HEK293 (cell line): ENCODE results near the gene PRAC1.
A peak's percentile ranks its signal among the peaks of the same experiment; 100 is the strongest.

ENCODE experiments used
- CTCF ChIA-PET: fragments of 350-600 bp; formaldehyde crosslinking; extraction: SDS; loops from one replicate; lab custom pipeline; 2021; ENCODE audit warnings: antibody characterized with exemption; lab: Yijun Ruan, JAX
- POLR2A ChIA-PET: fragments of 300-600 bp; formaldehyde crosslinking; extraction: SDS; loops from one replicate; lab custom pipeline; 2020; ENCODE audit warnings: antibody characterized with exemption, inconsistent platforms; lab: Yijun Ruan, JAX
- H3K27ac ChIP-seq: fragments of 200-500 bp; sonication (Bioruptor generic); 2 replicates; pipeline ENCODE4 v1.5.1; 2014; ENCODE audit warnings: low read depth, low read length, control low read depth, inconsistent platforms; ENCODE audit errors: extremely low read depth
- H3K36me3 ChIP-seq, 2 experiments: fragments of 200-500 bp in 1 of 2; sonication (Bioruptor generic) in 1 of 2; 1 replicate in 1 of 2; 2 replicates in 1 of 2; pipeline ENCODE4 v1.5.1; 2014 to 2017; ENCODE audit warnings: inconsistent platforms in 2 of 2, low read length in 2 of 2; ENCODE audit not compliant: control insufficient read depth in 2 of 2, insufficient read depth in 1 of 2
- H3K4me1 ChIP-seq: fragments of 200-500 bp; sonication (Bioruptor generic); 2 replicates; pipeline ENCODE4 v1.5.1; 2014; ENCODE audit warnings: mild to moderate bottlenecking, low read length, inconsistent platforms; ENCODE audit not compliant: control insufficient read depth, insufficient read depth
- H3K4me3 ChIP-seq: 2 replicates; pipeline ENCODE4 v1.5.1; 2011; ENCODE audit warnings: low read depth, mild to moderate bottlenecking, control low read depth, low read length, moderate library complexity
- H3K9me3 ChIP-seq: fragments of 200-500 bp; sonication (Bioruptor generic); 2 replicates; pipeline ENCODE4 v1.5.1; 2014; ENCODE audit warnings: low read depth, low read length, inconsistent platforms; ENCODE audit not compliant: control insufficient read depth, insufficient read depth
- BCL11A ChIP-seq: fragments of 450-650 bp; formaldehyde crosslinking; IDR thresholded peaks from 2 replicates; pipeline ENCODE4 v1.5.1; 2016; ENCODE audit warnings: low read depth, missing biosample characterization, missing genetic modification characterization
- CTCF ChIP-seq: fragments of 450-650 bp; formaldehyde crosslinking; IDR thresholded peaks from 2 replicates; pipeline ENCODE4 v1.5.1; 2016; ENCODE audit warnings: missing biosample characterization, missing genetic modification characterization
- GLI4 ChIP-seq: fragments of 450-650 bp; formaldehyde crosslinking; IDR thresholded peaks from 2 replicates; pipeline ENCODE4 v1.5.1; 2016; ENCODE audit warnings: missing biosample characterization, missing genetic modification characterization
- HIC1 ChIP-seq: fragments of 450-650 bp; formaldehyde crosslinking; IDR thresholded peaks from 2 replicates; pipeline ENCODE4 v1.5.1; 2016; ENCODE audit warnings: missing biosample characterization, missing genetic modification characterization
- KLF17 ChIP-seq: fragments of 450-650 bp; formaldehyde crosslinking; IDR thresholded peaks from 2 replicates; pipeline ENCODE4 v1.5.1; 2016; ENCODE audit warnings: missing biosample characterization, missing genetic modification characterization
- PBX3 ChIP-seq: sonication (generic); formaldehyde crosslinking; IDR thresholded peaks from 2 replicates; pipeline ENCODE4 v1.8.1; 2022; ENCODE audit warnings: mild to moderate bottlenecking, moderate library complexity, missing genetic modification reagents
- PRDM6 ChIP-seq: fragments of 450-650 bp; formaldehyde crosslinking; IDR thresholded peaks from 2 replicates; pipeline ENCODE4 v1.5.1; 2017; ENCODE audit warnings: missing biosample characterization, missing genetic modification characterization
- SP7 ChIP-seq: fragments of 450-650 bp; formaldehyde crosslinking; IDR thresholded peaks from 2 replicates; pipeline ENCODE4 v1.5.1; 2016; ENCODE audit warnings: missing biosample characterization, missing genetic modification characterization
- ZBTB10 ChIP-seq: fragments of 450-650 bp; formaldehyde crosslinking; IDR thresholded peaks from 2 replicates; pipeline ENCODE4 v1.5.1; 2016; ENCODE audit warnings: missing biosample characterization, missing genetic modification characterization
- ZBTB17 ChIP-seq: fragments of 450-650 bp; formaldehyde crosslinking; IDR thresholded peaks from 2 replicates; pipeline ENCODE4 v1.5.1; 2016; ENCODE audit warnings: missing biosample characterization, missing genetic modification characterization
- ZBTB20 ChIP-seq: fragments of 450-650 bp; formaldehyde crosslinking; IDR thresholded peaks from 2 replicates; pipeline ENCODE4 v1.5.1; 2016; ENCODE audit warnings: missing biosample characterization, missing genetic modification characterization
- ZBTB26 ChIP-seq: fragments of 450-650 bp; formaldehyde crosslinking; optimal IDR thresholded peaks from 2 replicates; pipeline ENCODE3; 2016; ENCODE audit warnings: missing biosample characterization, mild to moderate bottlenecking, missing genetic modification characterization
- ZNF184 ChIP-seq: fragments of 450-650 bp; IDR thresholded peaks from 2 replicates; pipeline ENCODE4 v1.5.1; 2018; ENCODE audit warnings: missing biosample characterization, mild to moderate bottlenecking, missing genetic modification characterization
- ZNF2 ChIP-seq: fragments of 450-650 bp; formaldehyde crosslinking; IDR thresholded peaks from 2 replicates; pipeline ENCODE4 v1.5.1; 2016; ENCODE audit warnings: missing biosample characterization, missing genetic modification characterization
- ZNF341 ChIP-seq: fragments of 450-650 bp; formaldehyde crosslinking; IDR thresholded peaks from 2 replicates; pipeline ENCODE4; 2016; ENCODE audit warnings: low read depth, missing biosample characterization, missing genetic modification characterization
- ZNF362 ChIP-seq: fragments of 450-650 bp; formaldehyde crosslinking; IDR thresholded peaks from 2 replicates; pipeline ENCODE4 v1.5.1; 2016; ENCODE audit warnings: missing biosample characterization, missing genetic modification characterization
- ZNF366 ChIP-seq: fragments of 450-650 bp; formaldehyde crosslinking; conservative IDR thresholded peaks from 2 replicates; pipeline ENCODE4 v1.5.1; 2016; ENCODE audit warnings: missing biosample characterization, missing genetic modification characterization
- ZNF501 ChIP-seq: fragments of 450-650 bp; formaldehyde crosslinking; IDR thresholded peaks from 2 replicates; pipeline ENCODE4 v1.5.1; 2016; ENCODE audit warnings: missing biosample characterization, missing genetic modification characterization
- ZNF521 ChIP-seq: fragments of 450-650 bp; formaldehyde crosslinking; IDR thresholded peaks from 2 replicates; pipeline ENCODE4 v1.5.1; 2017; ENCODE audit warnings: missing biosample characterization, mild to moderate bottlenecking, missing genetic modification characterization
- ZNF654 ChIP-seq: fragments of 450-650 bp; formaldehyde crosslinking; IDR thresholded peaks from 2 replicates; pipeline ENCODE4 v1.5.1; 2016; ENCODE audit warnings: low read depth, missing biosample characterization, missing genetic modification characterization
- ZNF785 ChIP-seq: fragments of 450-650 bp; formaldehyde crosslinking; IDR thresholded peaks from 2 replicates; pipeline ENCODE4 v1.5.1; 2016; ENCODE audit warnings: missing biosample characterization, missing genetic modification characterization
- ZXDB ChIP-seq: fragments of 450-650 bp; formaldehyde crosslinking; IDR thresholded peaks from 2 replicates; pipeline ENCODE4 v1.5.1; 2016; ENCODE audit warnings: missing biosample characterization, missing genetic modification characterization

Gene PRAC1

GRCh38 chr17:48678141-48678971 lies 44.0 kb downstream of the PRAC1 start (continued):
- 0 out of 2 replicates have a peak, but pooled peaks have one; percentile 39 for TF ChIP-seq KLF17 (tag by site-specific recombination)
- TF ChIP-seq ZBTB17 = peak; percentile 98
- TF ChIP-seq ZNF654 (tag by site-specific recombination) = peak; percentile 83
- peak; percentile 60 for TF ChIP-seq SP7 (tag by site-specific recombination)
- TF ChIP-seq ZBTB20 (tag by site-specific recombination) = peak; percentile 34
- TF ChIP-seq ZBTB10 (tag by site-specific recombination) = 0 out of 2 replicates have a peak, but pooled peaks have one; percentile 29
- no peak for TF ChIP-seq GLI4 (tag by site-specific recombination)
- TF ChIP-seq ZNF501 (tag by site-specific recombination) = peak; percentile 37; the same call in 1 of the 2 replicates
- peak; percentile 43 for TF ChIP-seq ZXDB
- TF ChIP-seq ZNF785 (tag by site-specific recombination) = 0 out of 2 replicates have a peak, but pooled peaks have one; percentile 45
- no peak for TF ChIP-seq ZNF521
- TF ChIP-seq ZNF184 (tag by site-specific recombination) = 0 out of 2 replicates have a peak, but pooled peaks have one; percentile 22
- peak; percentile 58; the same call in 1 of the 2 replicates for TF ChIP-seq ZNF2 (tag by site-specific recombination)
- peak; percentile 24 for TF ChIP-seq ZBTB26 (tag by site-specific recombination)
- TF ChIP-seq ZNF362 = no peak

- no peaks in the 10 kb centered on the region for H3K4me1 ChIP-seq
- H3K4me3 ChIP-seq = no peak overlapping the region
- no peaks in the 10 kb centered on the region for H3K36me3 ChIP-seq
- H3K9me3 ChIP-seq = no peaks in the 10 kb centered on the region
- POLR2A ChIA-PET = no interaction called here
- CTCF ChIA-PET = interaction anchor here (0.6 to 17.1 kb wide), 13 partner anchors 8 to 461 kb away, joined by 3 to 365 read pairs (median 10); partner anchors contain the start of genes HOXB13, PRAC2 and TTLL6
- no peak overlapping the region for H3K27ac ChIP-seq
- no peak for TF ChIP-seq ZNF341 (tag by site-specific recombination)
- no peak for TF ChIP-seq PBX3 (CRISPR knock-in tag)
- 0 out of 2 replicates have a peak, but pooled peaks have one; percentile 22 for TF ChIP-seq CTCF (tag by site-specific recombination)
- no peak for TF ChIP-seq HIC1
- TF ChIP-seq ZNF366 (tag by site-specific recombination) = peak; percentile 82
- TF ChIP-seq BCL11A = no peak
- TF ChIP-seq PRDM6 (tag by site-specific recombination) = no peak
These were observed 45.3 kb downstream of the PRAC1 start for GRCh38 chr17:48676963-48677558.
